SU-DHL-6 (cell line): ENCODE data around the gene WDR87.

Experiments
- H2AFZ ChIP-seq: fragments of 200-600 bp; sonication (generic); 2 replicates; pipeline ENCODE4 v1.6.1; 2014; ENCODE audit warnings: low read depth, mild to moderate bottlenecking, moderate library complexity, mixed read lengths, antibody characterized with exemption, low read length; ENCODE audit not compliant: severe bottlenecking
- H3F3A ChIP-seq: fragments of 200-600 bp; shearing (Covaris generic); 2 replicates; pipeline ENCODE4 v1.6.0; 2016; ENCODE audit warnings: antibody characterized with exemption, mild to moderate bottlenecking; ENCODE audit not compliant: insufficient read depth
- H3K27ac ChIP-seq: fragments of 200-600 bp; sonication (generic); 2 replicates; pipeline ENCODE4 v1.5.1; 2016; ENCODE audit warnings: low read depth, mild to moderate bottlenecking, low read length, moderate library complexity, mixed read lengths
- H3K27me3 ChIP-seq: fragments of 200-600 bp; sonication (generic), shearing (Covaris generic); 2 replicates; pipeline ENCODE4 v1.6.0; 2014; ENCODE audit warnings: mild to moderate bottlenecking, low read length
- H3K36me3 ChIP-seq: fragments of 200-600 bp; sonication (generic); 2 replicates; pipeline ENCODE4 v1.6.1; 2014; ENCODE audit warnings: mild to moderate bottlenecking, low read length, mixed read lengths
- H3K4me2 ChIP-seq: fragments of 300-600, 200-600 bp; shearing (Covaris generic), sonication (generic); 2 replicates; pipeline ENCODE4 v1.6.0; 2014; ENCODE audit warnings: low read length, low read depth, mild to moderate bottlenecking; ENCODE audit not compliant: poor library complexity, severe bottlenecking
- H3K4me3 ChIP-seq: fragments of 200-600 bp; sonication (generic); 2 replicates; pipeline ENCODE4 v1.5.1; 2014; ENCODE audit warnings: antibody characterized with exemption, low read length, mild to moderate bottlenecking, mixed read lengths; ENCODE audit not compliant: insufficient read depth, poor library complexity, severe bottlenecking
- H3K79me2 ChIP-seq: fragments of 200-600 bp; sonication (generic); 2 replicates; pipeline ENCODE4 v1.6.1; 2014; ENCODE audit warnings: mild to moderate bottlenecking, low read length, moderate library complexity; ENCODE audit not compliant: insufficient read depth
- H3K9ac ChIP-seq: fragments of 200-600 bp; sonication (generic); 2 replicates; pipeline ENCODE4 v1.7.0; 2014; ENCODE audit warnings: mild to moderate bottlenecking, low read length
- H3K9me2 ChIP-seq: fragments of 200-600 bp; sonication (generic); replicated peaks from 2 replicates; pipeline ENCODE4 v1.6.1; 2014; ENCODE audit warnings: low read length; ENCODE audit not compliant: insufficient read depth
- H3K9me3 ChIP-seq: fragments of 200-600 bp; sonication (generic); 2 replicates; pipeline ENCODE4 v1.6.1; 2014; ENCODE audit warnings: low read length, mixed read lengths; ENCODE audit not compliant: insufficient read depth
- H4K20me1 ChIP-seq: fragments of 200-600 bp; sonication (generic); 2 replicates; pipeline ENCODE4 v1.6.1; 2014; ENCODE audit warnings: low read depth, mild to moderate bottlenecking, antibody characterized with exemption, low read length, moderate library complexity, mixed read lengths
- CTCF ChIP-seq: fragments of 200-600 bp; sonication (generic); IDR thresholded peaks from one replicate; pipeline ENCODE4 v1.5.1; 2017; ENCODE audit warnings: antibody characterized with exemption, mild to moderate bottlenecking, low read length, moderate library complexity; ENCODE audit not compliant: insufficient read depth, poor library complexity, severe bottlenecking
- EZH2phosphoT487 ChIP-seq: fragments of 200-600 bp; sonication (generic), shearing (Covaris generic); conservative IDR thresholded peaks from 2 replicates; pipeline ENCODE4 v1.6.1; 2018; ENCODE audit warnings: mild to moderate bottlenecking, antibody characterized with exemption, low read length, moderate library complexity, mixed read lengths

Gene WDR87

GRCh38 chr19:37909661-37910199 lies 3.3 kb upstream of the WDR87 start:
- Histone ChIP-seq H2AFZ (no peak overlapping the region), H3K27ac (peak overlapping the region; percentile 94), H3K36me3 (no peaks in the 10 kb centered on the region), H3K79me2 (peaks cover 76% of the 10 kb centered on the region), H3K4me2 (peak overlapping the region; percentile 97), H3K4me3 (peak overlapping the region; percentile 88), H3K9me3 (no peaks in the 10 kb centered on the region), H3K9me2 (no peaks in the 10 kb centered on the region), H3K9ac (peak overlapping the region; percentile 93), H3K27me3 (no peaks in the 10 kb centered on the region), H4K20me1 (no peaks in the 10 kb centered on the region), H3F3A (peaks cover 73% of the 10 kb centered on the region)
- no peak for TF ChIP-seq EZH2phosphoT487
- TF ChIP-seq CTCF, result no peak

GRCh38 chr19:37907735-37908455 lies 1.5 kb upstream of the WDR87 start:
- Histone ChIP-seq H3K79me2 (peaks cover 58% of the 10 kb centered on the region), H3K36me3 (no peaks in the 10 kb centered on the region), H3F3A (peaks cover 69% of the 10 kb centered on the region), H3K27me3 (no peaks in the 10 kb centered on the region), H4K20me1 (no peaks in the 10 kb centered on the region), H3K27ac (peak overlapping the region; percentile 94), H3K9ac (peak overlapping the region; percentile 93), H2AFZ (no peak overlapping the region), H3K9me3 (no peaks in the 10 kb centered on the region), H3K9me2 (no peaks in the 10 kb centered on the region), H3K4me2 (peak overlapping the region; percentile 97), H3K4me3 (peak overlapping the region; percentile 88)
- TF ChIP-seq CTCF (no peak), EZH2phosphoT487 (no peak)

GRCh38 chr19:37906869-37907734 lies 708 bp upstream of the WDR87 start, which contains the start of gene SIPA1L3:
TSS of gene SIPA1L3 (plus strand) at chr19:37907208. CDS start at chr19:38081566, 174,358 bp downstream.
- Histone ChIP-seq H2AFZ (peak within 1 kb of the TSS; percentile 78), H3K36me3 (no peaks in the 10 kb centered on the region), H3K27me3 (no peaks in the 10 kb centered on the region), H3K9me2 (no peaks in the 10 kb centered on the region), H3K79me2 (peaks cover 50% of the 10 kb centered on the region), H3K4me3 (peak within 1 kb of the TSS; percentile 88), H3K9me3 (no peaks in the 10 kb centered on the region), H3K4me2 (peak within 1 kb of the TSS; percentile 97), H3K27ac (peak within 1 kb of the TSS; percentile 94), H4K20me1 (no peaks in the 10 kb centered on the region), H3F3A (peaks cover 63% of the 10 kb centered on the region), H3K9ac (peak within 1 kb of the TSS; percentile 93)
- TF ChIP-seq EZH2phosphoT487 (no peak), CTCF (no peak)
